Spleen (tissue), 11 donors: Measurements from ENCODE around the gene TAGLN2. TPM values are rescaled to one million over a fixed set of nuclear protein-coding genes. Genes with fewer than 3 reads are reported as not detected.

ENCODE experiments used
- DNase-seq: peaks from one replicate; pipeline ENCODE4 v3.0.0-alpha.2; 2020
- H3K27ac ChIP-seq, 8 donors: fragments of 200-600 bp; sonication (generic) in 7 of 8; 1 replicate in 4 of 8; 2 replicates in 4 of 8; pipeline versions ENCODE4 v1.5.0 to v1.8.0; 2016 to 2021; ENCODE audit warnings: inconsistent platforms in 4 of 8, mild to moderate bottlenecking in 4 of 8, moderate library complexity in 1 of 8
- H3K27me3 ChIP-seq, 7 donors: fragments of 200-600 bp; sonication (generic) in 6 of 7; replicated peaks in 1 of 7; 1 replicate in 4 of 7; 2 replicates in 3 of 7; pipeline versions ENCODE4 v1.5.0 to v1.8.0; 2016 to 2021; ENCODE audit warnings: inconsistent platforms in 3 of 7, mild to moderate bottlenecking in 1 of 7
- H3K36me3 ChIP-seq, 6 donors: fragments of 200-600 bp; sonication (generic) in 5 of 6; 1 replicate in 4 of 6; 2 replicates in 2 of 6; pipeline versions ENCODE4 v1.5.0 to v1.8.0; 2016 to 2021; ENCODE audit warnings: inconsistent platforms in 2 of 6
- H3K4me1 ChIP-seq, 6 donors: fragments of 200-600 bp; sonication (generic) in 5 of 6; 1 replicate in 3 of 6; 2 replicates in 3 of 6; pipeline versions ENCODE4 v1.5.0 to v1.8.0; 2016 to 2021; ENCODE audit warnings: inconsistent platforms in 3 of 6
- H3K4me3 ChIP-seq, 8 donors: fragments of 200-600 bp; sonication (generic) in 7 of 8; 1 replicate in 4 of 8; 2 replicates in 4 of 8; pipeline versions ENCODE4 v1.5.0 to v1.8.0; 2016 to 2021; ENCODE audit warnings: inconsistent platforms in 4 of 8, mild to moderate bottlenecking in 4 of 8, moderate library complexity in 2 of 8
- H3K9me3 ChIP-seq, 8 donors: fragments of 200-600 bp; sonication (generic) in 7 of 8; 1 replicate in 4 of 8; 2 replicates in 4 of 8; pipeline versions ENCODE4 v1.5.0 to v1.8.0; 2016 to 2021; ENCODE audit warnings: inconsistent platforms in 4 of 8
- POLR2A ChIP-seq, 3 donors: fragments of 450-650 bp; IDR thresholded peaks; one replicate each; pipeline ENCODE4 v1.5.1; 2017; ENCODE audit warnings: antibody characterized with exemption in 3 of 3, mild to moderate bottlenecking in 1 of 3
- POLR2AphosphoS5 ChIP-seq, 3 donors: sonication (generic); formaldehyde crosslinking; IDR thresholded peaks; one replicate each; pipeline ENCODE4 v1.5.1; 2017; ENCODE audit warnings: antibody characterized with exemption in 3 of 3
- WGBS, 5 donors: extraction: QIAGEN DNeasy Blood & Tissue Kit in 3 of 5; methylation state at CpG; one replicate each; pipeline versions ENCODE4 v1.1.5 to v1.1.7; 2013 to 2018; 5-methylcytosine and 5-hydroxymethylcytosine counted together
- intact Hi-C: fragments of 100-400 bp; cut with DNase I; formaldehyde crosslinking; loops from one replicate; pipeline ENCODE4 v1.15.0; 2023; ENCODE audit warnings: low total_unique reads
- polyA plus RNA-seq, 3 donors: library from polyadenylated mRNA; stranded (reverse); fragments of 200-250 nt; gene quantifications; one replicate each; pipeline ENCODE4 v1.2.1, GENCODE V29; 2013
- total RNA-seq, 7 donors: library from RNA; depleted of rRNA in 3 of 7; stranded (reverse); fragments of >200 nt in 3 of 7; fragmentation: NEBNext Ultra II Directional in 4 of 7; extraction: Animal tissue kit (Norgen Biotek cat#: 25700) in 4 of 7; gene quantifications; one replicate each; pipeline versions ENCODE4 v1.1.0 to v1.2.1, GENCODE V29; 2016 to 2021
- TF ChIP-seq, protein P1 (sequence below), 11 experiments: fragments of 200-600 bp in 7 of 11; fragments of 450-650 bp in 4 of 11; sonication (generic) in 4 of 11; IDR thresholded peaks in 8 of 11; conservative IDR thresholded peaks in 3 of 11; 1 replicate in 7 of 11; 2 replicates in 4 of 11; pipeline versions ENCODE4 v1.4.0 to v1.8.0; 2016 to 2021; ENCODE audit warnings: antibody characterized with exemption in 11 of 11, inconsistent platforms in 4 of 11, mild to moderate bottlenecking in 1 of 11
- donor health status: healthy with polysubstance abuse.
- donor health status: DM: no; HTN: no; CAD: no; lungs with moderate emphysema.
- donor health status: DM: no; HTN: no; CAD: no.
- donor health status: Bipolar disorder and iron deficiency.
- donor health status: healthy.
- donor health status: DM: no; HTN: no; CAD: no.
- donor health status: DM: yes; HTN: yes; CAD: no.

Gene TAGLN2
- total and polyA plus RNA-seq, 10 donors: 341 to 525 (median 411) TPM

DNA sequence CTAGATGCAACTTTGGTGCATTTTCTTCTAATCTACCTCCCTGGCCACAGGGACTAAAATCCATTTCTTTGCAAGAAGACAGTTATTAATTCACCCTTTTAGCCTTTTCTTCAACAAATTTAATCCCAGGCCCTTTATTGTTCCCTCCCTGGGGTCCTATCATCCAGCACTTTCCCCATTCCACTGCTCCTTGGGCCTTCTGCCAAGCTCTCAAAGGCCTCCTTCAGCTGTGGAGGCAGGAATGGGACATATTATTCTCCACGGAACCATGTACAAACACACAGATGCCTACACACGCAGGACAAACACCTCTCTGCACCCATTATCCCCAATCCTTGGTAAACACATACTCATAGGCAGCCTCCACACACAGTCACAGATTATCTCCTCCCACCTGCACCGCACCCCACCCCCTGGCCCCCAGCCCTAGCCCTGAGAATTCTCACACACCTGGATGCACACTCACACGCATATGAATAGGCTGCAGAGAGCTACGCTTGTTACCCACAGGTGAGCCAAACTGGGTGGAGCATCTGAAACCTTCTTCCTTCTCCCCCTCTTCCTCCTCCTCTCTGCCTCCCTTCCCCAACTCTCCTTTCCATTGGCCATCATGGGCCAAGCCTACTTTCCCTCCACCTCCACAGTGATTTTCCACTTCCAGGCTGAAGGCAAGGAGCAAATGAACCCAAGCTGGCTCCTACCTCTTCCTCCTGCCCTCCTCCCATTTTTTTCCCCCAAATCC is 11.7 kb downstream of the TAGLN2 start:
- Histone ChIP-seq H3K27me3 (no peaks in the 10 kb centered on the region), H3K36me3 (peaks cover 0 to 41% (median 20%) of the 10 kb centered on the region in 6 donors), H3K27ac (peak overlapping the region in 3 of 8 donors; percentile 17 to 88 (median 29)), H3K4me3 (no peak overlapping the region), H3K4me1 (peaks cover 23 to 90% (median 54%) of the 10 kb centered on the region in 6 donors), H3K9me3 (no peaks in the 10 kb centered on the region)
- intact Hi-C loops: no loop called here
- WGBS, 5 donors: 76 to 85% (median 83%) methylated on average over 5 of the region's 5 CpGs
- DNase-seq: peak; percentile 61
- no peak for TF ChIP-seq POLR2A (IDR thresholded peaks at IDR 0.05)
- TF ChIP-seq POLR2AphosphoS5 (IDR thresholded peaks at IDR 0.05): no peak
- TF ChIP-seq, protein P1, sequence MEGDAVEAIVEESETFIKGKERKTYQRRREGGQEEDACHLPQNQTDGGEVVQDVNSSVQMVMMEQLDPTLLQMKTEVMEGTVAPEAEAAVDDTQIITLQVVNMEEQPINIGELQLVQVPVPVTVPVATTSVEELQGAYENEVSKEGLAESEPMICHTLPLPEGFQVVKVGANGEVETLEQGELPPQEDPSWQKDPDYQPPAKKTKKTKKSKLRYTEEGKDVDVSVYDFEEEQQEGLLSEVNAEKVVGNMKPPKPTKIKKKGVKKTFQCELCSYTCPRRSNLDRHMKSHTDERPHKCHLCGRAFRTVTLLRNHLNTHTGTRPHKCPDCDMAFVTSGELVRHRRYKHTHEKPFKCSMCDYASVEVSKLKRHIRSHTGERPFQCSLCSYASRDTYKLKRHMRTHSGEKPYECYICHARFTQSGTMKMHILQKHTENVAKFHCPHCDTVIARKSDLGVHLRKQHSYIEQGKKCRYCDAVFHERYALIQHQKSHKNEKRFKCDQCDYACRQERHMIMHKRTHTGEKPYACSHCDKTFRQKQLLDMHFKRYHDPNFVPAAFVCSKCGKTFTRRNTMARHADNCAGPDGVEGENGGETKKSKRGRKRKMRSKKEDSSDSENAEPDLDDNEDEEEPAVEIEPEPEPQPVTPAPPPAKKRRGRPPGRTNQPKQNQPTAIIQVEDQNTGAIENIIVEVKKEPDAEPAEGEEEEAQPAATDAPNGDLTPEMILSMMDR (IDR thresholded peaks at IDR 0.05 in 8 of 11, conservative IDR thresholded peaks at IDR 0.05 in 3 of 11): no peak

DNA sequence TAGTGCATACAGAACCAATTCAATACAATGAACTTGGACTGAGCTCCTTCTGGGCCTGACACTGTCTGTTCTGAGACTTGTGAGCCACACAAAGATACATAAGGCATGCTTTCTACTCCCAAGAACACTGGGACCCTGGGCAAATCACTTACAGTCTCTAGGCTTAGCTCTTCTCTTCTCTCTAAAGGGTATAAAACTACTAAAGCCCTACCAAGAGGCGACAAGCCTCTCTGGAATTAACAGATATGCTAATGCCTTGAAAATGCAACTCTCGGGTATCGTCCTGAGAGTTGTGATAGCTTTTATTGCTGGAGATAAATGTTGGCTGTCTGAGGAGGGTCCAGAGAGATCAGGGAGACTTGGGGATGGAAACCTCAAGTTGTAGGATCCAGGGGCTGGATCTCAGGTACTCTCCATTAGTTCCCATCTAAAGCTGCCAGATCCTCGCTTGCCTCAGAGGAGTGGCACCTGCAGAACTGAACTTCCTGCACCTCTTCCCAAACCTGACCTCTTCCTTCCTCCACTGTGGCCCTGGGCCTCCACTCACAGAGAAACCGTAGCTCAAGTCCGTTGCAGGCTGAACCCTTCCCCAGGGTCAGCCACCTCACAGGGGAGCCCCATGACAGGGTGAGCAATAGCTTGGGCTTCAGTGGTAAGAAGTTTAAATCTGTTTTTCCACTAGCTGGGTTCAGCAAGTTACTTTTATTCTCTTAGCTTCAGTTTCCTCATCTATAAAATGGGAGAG is 13.8 kb downstream of the TAGLN2 start:
- H3K27me3 ChIP-seq: no peaks in the 10 kb centered on the region

DNA sequence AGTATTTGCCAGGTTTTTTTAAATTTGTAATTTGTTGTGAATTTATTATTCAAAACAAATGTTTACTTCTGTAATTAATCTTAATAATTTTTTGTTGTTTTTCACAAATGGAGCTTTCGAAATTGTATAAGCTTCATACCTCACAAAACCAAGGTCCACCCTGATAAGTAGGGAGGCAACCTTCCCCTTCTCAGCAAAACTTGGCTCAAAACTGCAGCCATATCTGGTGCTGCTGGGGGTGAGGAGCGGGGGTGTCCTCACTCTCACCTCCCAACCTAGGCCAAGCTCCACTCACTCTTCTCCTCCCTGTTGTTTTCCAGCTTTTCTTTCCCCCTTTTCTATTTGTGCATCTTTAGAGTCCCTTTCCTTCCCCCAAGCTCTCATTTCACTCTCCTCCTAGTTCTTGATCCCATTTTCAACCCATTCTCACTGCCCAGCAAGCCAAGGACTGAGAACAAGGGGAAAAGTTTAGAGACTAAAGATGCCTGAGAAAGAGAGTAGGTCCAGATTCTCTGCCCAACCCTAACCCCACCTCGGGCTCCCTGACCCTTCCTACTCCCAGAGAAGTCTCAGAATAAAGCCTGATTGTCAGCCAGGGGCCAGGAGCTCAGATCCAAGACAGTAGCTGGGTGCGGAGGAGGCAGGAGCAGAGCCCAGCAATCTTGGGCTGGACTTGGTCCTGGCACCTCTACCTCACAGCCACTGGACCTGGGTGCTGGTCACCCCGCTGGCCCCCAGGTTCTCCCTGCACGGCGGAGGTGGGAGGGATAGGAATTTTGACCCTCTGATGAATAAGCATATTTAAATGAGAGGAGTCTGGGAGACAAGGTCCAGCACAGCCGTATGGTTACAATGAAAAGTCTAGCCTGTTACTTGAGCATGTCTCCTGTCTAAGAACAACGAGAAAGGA is 17.0 kb downstream of the TAGLN2 start:
- Histone ChIP-seq H3K4me3 (no peak overlapping the region), H3K4me1 (peaks cover 23 to 42% (median 36%) of the 10 kb centered on the region in 6 donors), H3K36me3 (no peaks in the 10 kb centered on the region), H3K27ac (peak overlapping the region in 1 of 8 donors; percentile 88), H3K9me3 (peaks cover 0 to 7% (median 0%) of the 10 kb centered on the region in 8 donors), H3K27me3 (no peaks in the 10 kb centered on the region)
- 86 to 93% (median 91%) methylated on average over 9 of the region's 9 CpGs for WGBS, 5 donors
- intact Hi-C loops: no loop called here
- TF ChIP-seq, protein P1 (IDR thresholded peaks at IDR 0.05 in 8 of 11, conservative IDR thresholded peaks at IDR 0.05 in 3 of 11): no peak
- no peak for TF ChIP-seq POLR2AphosphoS5 (IDR thresholded peaks at IDR 0.05)
- TF ChIP-seq POLR2A (IDR thresholded peaks at IDR 0.05): no peak
- no peak for DNase-seq

More for the DNA sequence above, 13.8 kb downstream of the TAGLN2 start:
- Histone ChIP-seq H3K27ac (peak overlapping the region; percentile 68 to 90 (median 82)), H3K4me1 (peaks cover 23 to 69% (median 44%) of the 10 kb centered on the region in 6 donors), H3K9me3 (no peaks in the 10 kb centered on the region), H3K4me3 (peak overlapping the region in 1 of 8 donors; percentile 48), H3K36me3 (peaks cover 0 to 20% (median 2%) of the 10 kb centered on the region in 6 donors)
- WGBS, 5 donors: 34 to 44% (median 36%) methylated on average over 6 of the region's 6 CpGs
- TF ChIP-seq, protein P1 (IDR thresholded peaks at IDR 0.05 in 8 of 11, conservative IDR thresholded peaks at IDR 0.05 in 3 of 11): no peak
- TF ChIP-seq POLR2A (IDR thresholded peaks at IDR 0.05) (no peak), POLR2AphosphoS5 (IDR thresholded peaks at IDR 0.05) (peak in 1 of 3 donors; percentile 35)
- intact Hi-C loops: no loop called here
- peak; percentile 71 for DNase-seq
